Colonic mucosa (tissue), 4 donors: ENCODE measurements around the gene INVS. TPM values are rescaled to one million over a fixed set of nuclear protein-coding genes. Genes with fewer than 3 reads are reported as not detected.

Experiments
- DNase-seq: peaks from one replicate; pipeline ENCODE4 v3.0.0-alpha.2; 2020
- H3K27ac ChIP-seq: fragments of 200-600 bp; one replicate; pipeline ENCODE4 v1.8.0; 2021
- H3K27me3 ChIP-seq: fragments of 200-600 bp; one replicate; pipeline ENCODE4 v1.8.0; 2021
- H3K36me3 ChIP-seq: fragments of 200-600 bp; one replicate; pipeline ENCODE4 v1.8.0; 2021
- H3K4me1 ChIP-seq: fragments of 200-600 bp; one replicate; pipeline ENCODE4 v1.8.0; 2021; ENCODE audit warnings: mild to moderate bottlenecking
- H3K4me3 ChIP-seq: fragments of 200-600 bp; one replicate; pipeline ENCODE4 v1.8.0; 2021
- H3K9ac ChIP-seq, 2 donors: one replicate each; pipeline ENCODE4 v1.7.0; 2013; ENCODE audit warnings: control low read depth in 2 of 2, low read depth in 2 of 2, low read length in 2 of 2
- H3K9me3 ChIP-seq: fragments of 200-600 bp; one replicate; pipeline ENCODE4 v1.8.0; 2021
- CTCF ChIP-seq: fragments of 200-600 bp; IDR thresholded peaks from one replicate; pipeline ENCODE4 v1.8.0; 2022; ENCODE audit warnings: antibody characterized with exemption, mild to moderate bottlenecking
- intact Hi-C: fragments of 100-400 bp; cut with DNase I; formaldehyde crosslinking; loops from one replicate; pipeline ENCODE4 v1.14.1; 2022
- total RNA-seq, 2 donors: library from RNA; stranded (reverse); fragmentation: NEBNext Ultra II Directional in 1 of 2; extraction: Animal tissue kit (Norgen Biotek cat#: 25700) in 1 of 2; gene quantifications; one replicate each; pipeline ENCODE4 v1.2.1, GENCODE V29; 2021
- donor health status: healthy.
- donor health status: DM: no; HTN: no; CAD: no.
- donor health status: DM: no; HTN: no; CAD: no.

The INVS gene
- total RNA-seq, 2 donors from 2014 or later: 12.1 to 16.0 TPM

GRCh38 chr9:100292414-100292813 lies 193.4 kb downstream of the INVS start:
- no peak for TF ChIP-seq CTCF
- Histone ChIP-seq H3K4me3 (no peak overlapping the region), H3K9ac (no peak overlapping the region), H3K4me1 (no peaks in the 10 kb centered on the region), H3K36me3 (no peaks in the 10 kb centered on the region), H3K27me3 (no peaks in the 10 kb centered on the region), H3K27ac (no peak overlapping the region), H3K9me3 (no peaks in the 10 kb centered on the region)
- intact Hi-C loops: no loop called here
- DNase-seq: no peak

GRCh38 chr9:100294341-100294740 lies 195.3 kb downstream of the INVS start:
- intact Hi-C loops: no loop called here
- no peaks in the 10 kb centered on the region for H3K4me1 ChIP-seq

GRCh38 chr9:100294806-100295205 lies 195.8 kb downstream of the INVS start:
- intact Hi-C loops: no loop called here
- Histone ChIP-seq H3K4me3 (no peak overlapping the region), H3K9ac (no peak overlapping the region), H3K27ac (no peak overlapping the region), H3K4me1 (no peaks in the 10 kb centered on the region), H3K27me3 (no peaks in the 10 kb centered on the region), H3K9me3 (no peaks in the 10 kb centered on the region), H3K36me3 (no peaks in the 10 kb centered on the region)
- DNase-seq: no peak
- TF ChIP-seq CTCF: no peak

More at GRCh38 chr9:100294341-100294740, 195.3 kb downstream of the INVS start:
- Histone ChIP-seq H3K27ac (no peak overlapping the region), H3K27me3 (no peaks in the 10 kb centered on the region), H3K36me3 (no peaks in the 10 kb centered on the region), H3K9ac (no peak overlapping the region), H3K9me3 (no peaks in the 10 kb centered on the region), H3K4me3 (no peak overlapping the region)
- no peak for DNase-seq
- no peak for TF ChIP-seq CTCF

GRCh38 chr9:100295240-100295639 lies 196.2 kb downstream of the INVS start:
- Histone ChIP-seq H3K4me1 (no peaks in the 10 kb centered on the region), H3K9me3 (no peaks in the 10 kb centered on the region), H3K36me3 (no peaks in the 10 kb centered on the region), H3K27me3 (no peaks in the 10 kb centered on the region), H3K9ac (no peak overlapping the region), H3K4me3 (no peak overlapping the region), H3K27ac (no peak overlapping the region)
- intact Hi-C loops: no loop called here
- no peak for DNase-seq
- no peak for TF ChIP-seq CTCF

GRCh38 chr9:100296407-100296806 lies 197.4 kb downstream of the INVS start:
- Histone ChIP-seq H3K27ac (no peak overlapping the region), H3K36me3 (no peaks in the 10 kb centered on the region), H3K4me1 (no peaks in the 10 kb centered on the region), H3K4me3 (no peak overlapping the region), H3K9ac (no peak overlapping the region), H3K27me3 (no peaks in the 10 kb centered on the region), H3K9me3 (no peaks in the 10 kb centered on the region)
- intact Hi-C loops: no loop called here
- TF ChIP-seq CTCF: no peak
- no peak for DNase-seq

- Histone ChIP-seq H3K27me3 (no peaks in the 10 kb centered on the region), H3K9ac (no peak overlapping the region), H3K9me3 (no peaks in the 10 kb centered on the region), H3K36me3 (peaks cover 5% of the 10 kb centered on the region), H3K4me3 (no peak overlapping the region), H3K27ac (no peak overlapping the region), H3K4me1 (no peaks in the 10 kb centered on the region)
- no peak for TF ChIP-seq CTCF
- DNase-seq: no peak
- intact Hi-C loops: no loop called here
These were observed 199.3 kb downstream of the INVS start for GRCh38 chr9:100298378-100298777.
